ENCODE data around the gene ARSJ. TPM values are rescaled to one million over a fixed set of nuclear protein-coding genes. Genes with fewer than 3 reads are reported as not detected.
A peak's percentile ranks its signal among the peaks of the same experiment; 100 is the strongest.

ARSJ gene
- total RNA-seq, 1 experiment from 2014 or later, result 4.6 TPM

- peak; percentile 21 for DNase-seq (ENCODE audit: low spot score)
- no peaks in the 10 kb centered on the region for H3K4me1 ChIP-seq (ENCODE audit: insufficient read depth, low read length, poor library complexity, severe bottlenecking)
- no peaks in the 10 kb centered on the region for H3K27me3 ChIP-seq (replicated peaks; ENCODE audit: insufficient read depth, low read depth, low read length, poor library complexity)
- TF ChIP-seq, protein P1, sequence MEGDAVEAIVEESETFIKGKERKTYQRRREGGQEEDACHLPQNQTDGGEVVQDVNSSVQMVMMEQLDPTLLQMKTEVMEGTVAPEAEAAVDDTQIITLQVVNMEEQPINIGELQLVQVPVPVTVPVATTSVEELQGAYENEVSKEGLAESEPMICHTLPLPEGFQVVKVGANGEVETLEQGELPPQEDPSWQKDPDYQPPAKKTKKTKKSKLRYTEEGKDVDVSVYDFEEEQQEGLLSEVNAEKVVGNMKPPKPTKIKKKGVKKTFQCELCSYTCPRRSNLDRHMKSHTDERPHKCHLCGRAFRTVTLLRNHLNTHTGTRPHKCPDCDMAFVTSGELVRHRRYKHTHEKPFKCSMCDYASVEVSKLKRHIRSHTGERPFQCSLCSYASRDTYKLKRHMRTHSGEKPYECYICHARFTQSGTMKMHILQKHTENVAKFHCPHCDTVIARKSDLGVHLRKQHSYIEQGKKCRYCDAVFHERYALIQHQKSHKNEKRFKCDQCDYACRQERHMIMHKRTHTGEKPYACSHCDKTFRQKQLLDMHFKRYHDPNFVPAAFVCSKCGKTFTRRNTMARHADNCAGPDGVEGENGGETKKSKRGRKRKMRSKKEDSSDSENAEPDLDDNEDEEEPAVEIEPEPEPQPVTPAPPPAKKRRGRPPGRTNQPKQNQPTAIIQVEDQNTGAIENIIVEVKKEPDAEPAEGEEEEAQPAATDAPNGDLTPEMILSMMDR (conservative IDR thresholded peaks at IDR 0.05; ENCODE audit: low read depth, low read length), result no peak
- TF ChIP-seq EZH2 (IDR thresholded peaks at IDR 0.05; ENCODE audit: borderline replicate concordance, low read depth, low read length, poor library complexity, severe bottlenecking), result no peak
- POLR2A ChIA-PET (ENCODE audit: low non-redundant PET), result interaction anchor here (0.7 kb wide), 1 partner anchor 241 kb away, joined by 3 read pairs; no protein-coding TSS in a partner anchor
- BruUV-seq (replicated peaks), result no TSS peak
- intact Hi-C loops (cut with micrococcal nuclease; ENCODE audit: unreplicated experiment), result no loop called here
- no peaks in the 10 kb centered on the region for H3K9me3 ChIP-seq (ENCODE audit: low read depth, low read length, poor library complexity, severe bottlenecking)
- no peak overlapping the region for H3K4me3 ChIP-seq (ENCODE audit: low read depth, low read length, poor library complexity, severe bottlenecking)
- peak overlapping the region; percentile 32 for H3K27ac ChIP-seq (ENCODE audit: low read depth, low read length, poor library complexity, severe bottlenecking)
- CTCF ChIA-PET, result no interaction called here
- H3K36me3 ChIP-seq (ENCODE audit: insufficient read depth, low read length, poor library complexity, severe bottlenecking), result no peaks in the 10 kb centered on the region
These were observed 58.2 kb downstream of the ARSJ start for GRCh38 chr4:113921089-113921794.

DNA sequence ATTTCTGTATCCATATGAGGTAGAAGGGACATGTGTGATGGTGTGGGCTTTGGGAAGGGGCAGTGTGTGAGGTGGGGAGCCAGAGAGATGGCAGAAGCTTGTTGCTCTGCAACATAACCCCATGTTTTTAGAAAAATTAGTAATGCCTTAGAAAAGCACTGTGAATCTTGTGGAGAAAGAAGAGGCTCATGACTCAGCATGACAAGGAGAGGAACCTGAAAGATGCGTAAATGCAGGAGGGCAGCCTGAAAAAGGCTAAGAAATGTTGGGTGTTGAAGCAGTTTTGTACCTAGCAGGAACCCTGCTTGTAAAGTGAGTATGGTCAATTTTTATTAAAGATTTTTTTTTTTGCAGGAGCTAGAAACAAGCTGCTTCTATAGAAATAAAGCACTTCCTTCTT is 59.8 kb downstream of the ARSJ start:
- no peaks in the 10 kb centered on the region for H3K36me3 ChIP-seq (ENCODE audit: insufficient read depth, low read length, poor library complexity, severe bottlenecking)
- H3K27ac ChIP-seq (ENCODE audit: low read depth, low read length, poor library complexity, severe bottlenecking), result no peak overlapping the region
- H3K27me3 ChIP-seq (replicated peaks; ENCODE audit: insufficient read depth, low read depth, low read length, poor library complexity), result no peaks in the 10 kb centered on the region
- intact Hi-C loops (cut with micrococcal nuclease; ENCODE audit: unreplicated experiment), result no loop called here
- H3K4me3 ChIP-seq (ENCODE audit: low read depth, low read length, poor library complexity, severe bottlenecking), result no peak overlapping the region
- ChIA-PET POLR2A (ENCODE audit: low non-redundant PET) (no interaction called here), CTCF (no interaction called here)
- TF ChIP-seq, protein P1 (conservative IDR thresholded peaks at IDR 0.05; ENCODE audit: low read depth, low read length), result no peak
- TF ChIP-seq EZH2 (IDR thresholded peaks at IDR 0.05; ENCODE audit: borderline replicate concordance, low read depth, low read length, poor library complexity, severe bottlenecking), result no peak
- no peaks in the 10 kb centered on the region for H3K9me3 ChIP-seq (ENCODE audit: low read depth, low read length, poor library complexity, severe bottlenecking)
- no peak for DNase-seq (ENCODE audit: low spot score)
- no peaks in the 10 kb centered on the region for H3K4me1 ChIP-seq (ENCODE audit: insufficient read depth, low read length, poor library complexity, severe bottlenecking)
- BruUV-seq (replicated peaks), result no TSS peak

GRCh38 chr4:113919145-113919544 is 60.3 kb downstream of the ARSJ start:
- Histone ChIP-seq H3K27ac (ENCODE audit: low read depth, low read length, poor library complexity, severe bottlenecking) (no peak overlapping the region), H3K27me3 (replicated peaks; ENCODE audit: insufficient read depth, low read depth, low read length, poor library complexity) (no peaks in the 10 kb centered on the region), H3K9me3 (ENCODE audit: low read depth, low read length, poor library complexity, severe bottlenecking) (no peaks in the 10 kb centered on the region), H3K36me3 (ENCODE audit: insufficient read depth, low read length, poor library complexity, severe bottlenecking) (no peaks in the 10 kb centered on the region), H3K4me3 (ENCODE audit: low read depth, low read length, poor library complexity, severe bottlenecking) (no peak overlapping the region), H3K4me1 (ENCODE audit: insufficient read depth, low read length, poor library complexity, severe bottlenecking) (no peaks in the 10 kb centered on the region)
- ChIA-PET CTCF (no interaction called here), POLR2A (ENCODE audit: low non-redundant PET) (no interaction called here)
- intact Hi-C loops (cut with micrococcal nuclease; ENCODE audit: unreplicated experiment), result no loop called here
- BruUV-seq (replicated peaks), result no TSS peak
- DNase-seq (ENCODE audit: low spot score), result no peak
- no peak for TF ChIP-seq EZH2 (IDR thresholded peaks at IDR 0.05; ENCODE audit: borderline replicate concordance, low read depth, low read length, poor library complexity, severe bottlenecking)
- TF ChIP-seq, protein P1 (conservative IDR thresholded peaks at IDR 0.05; ENCODE audit: low read depth, low read length), result no peak
